GM12891 (cell line): ENCODE results near the gene SLC24A5.

Experiments
- POLR2A ChIP-seq: IDR thresholded peaks from 2 replicates; pipeline ENCODE4 v1.6.1; 2011; ENCODE audit warnings: low read depth, low read length, control low read depth
- POLR2AphosphoS5 ChIP-seq: IDR thresholded peaks from 2 replicates; pipeline ENCODE4 v1.6.1; 2011; ENCODE audit warnings: low read depth, low read length, control low read depth
- TAF1 ChIP-seq: IDR thresholded peaks from 2 replicates; pipeline ENCODE4 v1.6.1; 2011; ENCODE audit warnings: low read depth, low read length, control low read depth

- no peak for TF ChIP-seq TAF1
- no peak for TF ChIP-seq POLR2A
- no peak for TF ChIP-seq POLR2AphosphoS5
Observed at GRCh38 chr15:48145923-48146322, 25.1 kb downstream of the SLC24A5 start.
